GM21367 (cell line): ENCODE data around the gene CSF2RB.

Experiments
- ATAC-seq: cut with Tn5 transposase; IDR thresholded peaks from one replicate; pipeline ENCODE4 v1.9.1; 2021; ENCODE audit not compliant: unreplicated experiment

Gene CSF2RB

GRCh38 chr22:36887162-36887561 lies 26.3 kb upstream of the CSF2RB start:
- ATAC-seq, result no peak

- ATAC-seq, result no peak
Observed at GRCh38 chr22:36891646-36892045, 21.8 kb upstream of the CSF2RB start.

GRCh38 chr22:36892292-36892691 lies 21.1 kb upstream of the CSF2RB start:
- no peak for ATAC-seq

GRCh38 chr22:36893262-36893661 lies 20.2 kb upstream of the CSF2RB start:
- ATAC-seq, result no peak

DNA sequence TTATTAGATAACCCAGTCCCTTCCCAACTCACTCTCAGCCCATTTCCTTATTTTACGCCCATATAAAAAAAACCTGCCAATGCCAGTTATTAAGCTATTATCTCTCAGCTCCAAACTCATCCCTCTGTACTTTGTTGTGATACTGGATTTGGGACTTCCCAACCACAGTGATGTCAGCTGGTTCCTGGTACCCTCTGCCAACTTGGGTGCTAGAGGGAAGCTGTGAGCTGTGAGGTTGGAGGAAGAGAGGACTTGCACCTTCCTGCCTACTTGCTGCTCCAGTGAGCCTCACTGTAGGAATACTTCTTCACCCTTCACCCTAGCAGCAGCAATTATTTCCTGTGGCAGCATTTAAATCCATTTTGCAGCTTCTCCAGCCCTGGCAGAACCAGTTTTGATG lies 19.2 kb upstream of the CSF2RB start:
- ATAC-seq, result no peak

- ATAC-seq, result no peak
Observed at GRCh38 chr22:36897611-36898010, 15.8 kb upstream of the CSF2RB start.

DNA sequence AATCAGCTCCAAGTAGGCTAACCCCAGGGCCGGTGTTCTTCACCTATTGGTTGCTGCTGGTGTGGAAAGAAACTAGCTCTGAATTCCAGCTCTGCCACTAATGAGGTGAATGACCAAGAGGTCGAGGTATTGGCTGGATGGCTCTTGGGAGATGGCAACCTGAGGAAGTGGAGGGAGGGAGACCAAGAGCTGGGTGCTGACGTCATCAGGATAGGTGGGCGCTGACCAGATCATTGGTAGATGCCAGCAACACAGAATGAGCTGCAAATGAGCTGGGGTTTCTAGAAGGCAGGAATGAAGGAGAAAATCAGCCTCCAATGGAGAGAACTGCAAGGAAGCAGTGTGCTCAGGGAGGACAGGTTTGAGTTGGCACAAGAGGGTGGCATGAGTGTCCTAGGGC lies 14.7 kb upstream of the CSF2RB start:
- ATAC-seq, result no peak

DNA sequence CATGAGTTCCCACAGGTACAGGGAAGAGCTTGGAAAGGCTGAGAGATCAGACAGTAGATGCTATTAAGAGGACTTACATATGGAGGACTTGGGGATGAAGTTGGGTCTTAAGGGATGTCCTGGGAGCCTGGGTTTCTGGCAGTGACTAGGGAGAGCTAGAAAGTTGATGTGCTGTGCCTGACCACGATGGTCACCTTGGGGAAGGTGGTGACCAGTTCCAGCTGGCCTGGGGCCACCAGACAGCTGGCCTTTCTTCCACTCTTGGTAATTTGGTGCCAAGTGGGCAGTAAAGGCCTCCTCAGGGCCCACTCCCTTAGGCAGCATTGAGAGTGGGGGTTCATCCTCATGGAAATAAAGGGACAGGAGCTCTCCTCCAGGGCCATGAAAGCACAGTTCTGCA lies 13.9 kb upstream of the CSF2RB start:
- no peak for ATAC-seq

GRCh38 chr22:36900225-36900624 lies 13.2 kb upstream of the CSF2RB start:
- ATAC-seq, result no peak

GRCh38 chr22:36900880-36901279 lies 12.5 kb upstream of the CSF2RB start:
- ATAC-seq, result no peak

DNA sequence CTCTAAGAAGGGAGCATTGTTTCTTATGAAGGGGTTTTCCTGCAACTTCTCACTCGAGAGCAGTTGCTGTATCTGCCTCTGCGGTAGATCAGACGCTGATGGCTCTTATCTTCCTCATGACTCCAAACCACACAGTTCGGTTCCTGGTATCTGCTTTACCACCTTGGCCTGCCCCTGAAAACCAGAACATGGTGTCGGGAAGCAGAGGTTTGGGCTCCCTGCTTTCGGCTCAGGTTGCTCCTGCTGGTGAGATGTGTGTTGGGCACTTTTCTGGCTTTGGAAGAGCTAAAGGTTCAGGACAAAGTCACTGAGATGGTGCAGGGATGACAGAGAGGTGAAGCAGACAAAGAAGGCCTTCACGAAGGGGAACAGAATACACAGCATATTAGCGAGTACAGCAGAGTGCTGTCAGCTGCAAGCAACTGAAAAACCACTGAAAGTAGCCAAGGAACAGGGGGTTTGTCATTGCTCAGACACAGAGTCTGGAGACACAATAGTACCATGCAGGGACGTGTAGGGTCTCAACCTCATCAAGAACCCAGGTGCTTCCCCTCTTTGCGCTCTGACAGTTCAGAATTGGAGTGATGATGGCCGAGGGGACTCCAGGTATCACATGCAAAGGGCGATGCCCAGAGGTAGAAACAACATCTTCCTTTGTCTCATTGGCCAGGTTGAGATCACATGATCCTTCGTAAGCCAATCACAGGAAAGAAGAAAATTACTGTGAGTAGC lies 11.9 kb upstream of the CSF2RB start:
- no peak for ATAC-seq

GRCh38 chr22:36902143-36902926 lies 11.1 kb upstream of the CSF2RB start:
- no peak for ATAC-seq

DNA sequence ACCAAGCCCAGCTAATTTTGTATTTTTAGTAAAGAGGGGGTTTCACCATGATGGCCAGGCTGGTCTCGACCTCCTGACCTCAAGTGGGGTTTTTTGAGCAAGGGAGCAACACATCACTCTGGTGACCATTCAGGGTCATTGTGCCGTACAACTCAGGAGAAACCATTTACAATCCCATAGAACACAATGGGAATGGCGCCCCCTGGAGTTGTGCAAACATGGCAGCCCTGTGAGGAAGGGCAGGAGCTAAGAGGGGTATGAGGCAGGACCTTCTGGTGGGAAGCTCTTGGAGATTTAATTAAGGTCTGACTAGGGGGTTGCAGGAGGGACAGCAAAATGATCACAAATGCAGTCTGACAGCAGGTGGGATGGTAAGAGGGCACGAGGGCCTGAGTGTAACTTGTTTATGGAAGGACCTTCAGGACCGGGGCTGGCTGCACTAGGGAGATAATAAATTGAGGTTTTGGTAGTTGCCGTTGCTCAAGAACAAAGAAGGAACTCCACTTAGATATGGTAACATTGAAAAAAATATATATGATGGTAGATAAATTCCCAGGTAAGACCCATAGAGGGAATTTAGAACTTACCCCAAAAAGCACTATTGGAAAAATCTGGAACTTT lies 9.1 kb upstream of the CSF2RB start:
- ATAC-seq, result no peak

GRCh38 chr22:36907253-36908195 lies 5.9 kb upstream of the CSF2RB start:
- ATAC-seq, result no peak

- no peak for ATAC-seq
Observed at GRCh38 chr22:36910461-36910860, 3.0 kb upstream of the CSF2RB start.

DNA sequence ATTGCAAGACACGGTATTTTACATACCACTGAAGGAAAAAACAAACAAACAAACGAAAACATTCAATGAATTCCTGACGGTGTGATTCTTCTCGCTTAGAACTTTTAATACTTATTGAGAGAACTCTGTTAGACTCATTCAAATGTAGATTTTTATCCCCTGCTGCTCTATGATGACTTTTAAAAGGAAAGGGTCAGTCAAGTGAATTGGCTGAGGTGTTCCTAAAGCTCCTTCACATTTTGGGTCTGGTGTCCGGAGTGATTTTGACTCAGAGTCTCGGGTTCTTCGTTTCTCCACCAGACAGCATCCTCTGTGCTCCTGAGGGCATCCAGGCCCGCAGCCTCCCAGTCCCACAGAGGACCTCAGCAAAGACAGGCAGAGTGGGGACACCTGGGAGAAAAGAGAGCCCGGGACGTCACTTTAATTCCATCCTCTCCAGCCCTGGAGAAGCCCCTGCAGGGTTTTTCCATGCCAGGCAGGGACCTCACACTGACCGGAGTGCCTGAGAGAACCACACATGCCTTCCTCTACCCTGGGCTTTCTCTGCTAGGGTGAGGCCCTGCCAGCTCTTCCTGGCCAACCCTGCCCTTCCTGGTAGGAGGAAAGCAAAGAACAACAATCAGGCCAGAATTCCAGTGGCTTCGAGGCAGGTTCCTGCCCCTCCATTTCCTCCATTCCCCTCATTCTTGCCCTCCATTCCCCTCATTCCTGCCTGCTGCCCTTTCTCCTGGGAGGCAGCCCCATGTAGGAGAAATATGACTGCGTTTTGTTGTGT lies 1.4 kb upstream of the CSF2RB start:
- no peak for ATAC-seq

DNA sequence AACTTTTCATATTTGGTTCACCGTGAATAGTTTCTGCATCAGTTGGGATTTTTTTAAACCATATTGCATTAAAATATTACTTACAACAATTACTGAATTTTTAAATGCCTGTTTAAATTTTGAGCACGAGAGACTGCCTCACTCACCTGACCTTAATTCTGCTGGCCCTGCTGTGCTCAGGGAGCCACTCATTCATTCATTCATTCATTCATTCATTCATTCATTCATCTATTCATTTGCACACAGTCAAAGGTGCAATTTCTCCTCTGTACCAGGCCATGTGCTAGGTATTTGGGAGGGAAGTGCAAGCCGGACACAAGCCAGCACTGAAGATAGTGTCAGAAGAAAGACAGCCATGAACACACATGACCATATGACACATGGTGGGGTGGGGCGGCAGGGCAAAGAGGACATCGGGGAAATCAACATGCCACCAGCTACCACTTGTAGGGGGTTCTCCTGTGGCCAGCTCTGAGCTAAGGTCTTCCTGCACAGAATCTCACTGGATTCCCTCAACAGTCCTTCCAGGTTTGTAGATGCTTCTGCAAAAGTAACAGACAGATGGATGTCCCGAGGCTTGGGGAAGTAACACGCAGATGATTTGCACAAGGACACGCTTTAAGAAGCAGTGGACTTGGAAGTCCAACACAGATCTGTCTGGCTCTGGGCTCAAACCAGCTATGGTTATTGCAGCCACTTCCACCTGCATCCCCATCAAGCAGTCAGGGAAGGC lies 568 bp upstream of the CSF2RB start:
- no peak for ATAC-seq

DNA sequence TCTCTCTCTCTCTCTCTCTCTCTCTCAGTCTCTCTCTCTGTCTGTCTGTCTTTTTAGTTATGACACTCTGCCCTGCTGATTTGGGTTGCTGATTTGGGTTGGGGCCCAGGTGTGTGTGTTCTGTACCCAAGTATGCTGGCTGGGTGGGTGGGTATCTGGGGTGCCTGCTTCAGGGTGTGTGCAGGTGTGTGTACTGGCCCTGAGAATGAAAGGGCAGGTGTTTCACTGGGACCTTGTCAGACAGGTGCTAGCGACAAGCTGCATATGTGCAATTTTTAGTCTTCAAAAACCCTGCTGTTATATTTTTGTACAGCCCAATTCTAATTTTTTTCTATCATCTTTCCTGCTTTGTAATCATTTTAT lies 943 bp downstream of the CSF2RB start:
- no peak for ATAC-seq

GRCh38 chr22:36916034-36916433 lies 2.6 kb downstream of the CSF2RB start:
- no peak for ATAC-seq
